Measurements from ENCODE around the gene SAMD4A.

- TF ChIP-seq, protein P1, sequence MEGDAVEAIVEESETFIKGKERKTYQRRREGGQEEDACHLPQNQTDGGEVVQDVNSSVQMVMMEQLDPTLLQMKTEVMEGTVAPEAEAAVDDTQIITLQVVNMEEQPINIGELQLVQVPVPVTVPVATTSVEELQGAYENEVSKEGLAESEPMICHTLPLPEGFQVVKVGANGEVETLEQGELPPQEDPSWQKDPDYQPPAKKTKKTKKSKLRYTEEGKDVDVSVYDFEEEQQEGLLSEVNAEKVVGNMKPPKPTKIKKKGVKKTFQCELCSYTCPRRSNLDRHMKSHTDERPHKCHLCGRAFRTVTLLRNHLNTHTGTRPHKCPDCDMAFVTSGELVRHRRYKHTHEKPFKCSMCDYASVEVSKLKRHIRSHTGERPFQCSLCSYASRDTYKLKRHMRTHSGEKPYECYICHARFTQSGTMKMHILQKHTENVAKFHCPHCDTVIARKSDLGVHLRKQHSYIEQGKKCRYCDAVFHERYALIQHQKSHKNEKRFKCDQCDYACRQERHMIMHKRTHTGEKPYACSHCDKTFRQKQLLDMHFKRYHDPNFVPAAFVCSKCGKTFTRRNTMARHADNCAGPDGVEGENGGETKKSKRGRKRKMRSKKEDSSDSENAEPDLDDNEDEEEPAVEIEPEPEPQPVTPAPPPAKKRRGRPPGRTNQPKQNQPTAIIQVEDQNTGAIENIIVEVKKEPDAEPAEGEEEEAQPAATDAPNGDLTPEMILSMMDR (conservative IDR thresholded peaks at IDR 0.05): no peak
- TF ChIP-seq EZH2 (IDR thresholded peaks at IDR 0.05; ENCODE audit: low read depth): no peak
Observed at GRCh38 chr14:54760866-54761575, 194.1 kb downstream of the SAMD4A start.

All from PC-9 (cell line).